GM23338 (cell line): Measurements from ENCODE around the gene XPNPEP3. TPM values are rescaled to one million over a fixed set of nuclear protein-coding genes. Genes with fewer than 3 reads are reported as not detected.

Source experiments
- ATAC-seq: fragments of 200-7000 bp; cut with Tn5 transposase; 3 replicates; pipeline ENCODE4 v1.9.1; 2020
- DNase-seq: peaks from one replicate; pipeline ENCODE4 v3.0.0-alpha.2; 2015; ENCODE audit warnings: low spot score
- H2AFZ ChIP-seq: fragments of 200-600 bp; sonication (generic); 2 replicates; pipeline ENCODE4 v1.8.0; 2016; ENCODE audit warnings: antibody characterized with exemption, mild to moderate bottlenecking, moderate library complexity
- H3F3A ChIP-seq: fragments of 200-600 bp; sonication (generic); replicated peaks from 2 replicates; pipeline ENCODE4 v1.8.0; 2017; ENCODE audit warnings: antibody characterized with exemption, mixed run types, low read depth
- H3K27ac ChIP-seq: fragments of 200-600 bp; sonication (generic); 2 replicates; pipeline ENCODE4 v1.6.1; 2016; ENCODE audit warnings: low read depth
- H3K27me3 ChIP-seq: fragments of 200-600 bp; sonication (generic); 2 replicates; pipeline ENCODE4 v1.8.0; 2016; ENCODE audit warnings: mild to moderate bottlenecking, mixed run types, moderate library complexity; ENCODE audit not compliant: insufficient read depth
- H3K36me3 ChIP-seq: fragments of 200-600 bp; sonication (generic); 2 replicates; pipeline ENCODE4 v1.8.0; 2016; ENCODE audit warnings: mild to moderate bottlenecking; ENCODE audit not compliant: insufficient read depth
- H3K4me1 ChIP-seq: fragments of 200-600 bp; sonication (generic); 2 replicates; pipeline ENCODE4 v1.8.0; 2016; ENCODE audit warnings: mild to moderate bottlenecking, moderate library complexity; ENCODE audit not compliant: insufficient read depth
- H3K4me2 ChIP-seq: fragments of 200-600 bp; sonication (generic); 2 replicates; pipeline ENCODE4 v1.7.1; 2017; ENCODE audit warnings: mixed run types
- H3K4me3 ChIP-seq: fragments of 200-600 bp; sonication (generic); 2 replicates; pipeline ENCODE4 v1.6.1; 2016; ENCODE audit warnings: mixed run types
- H3K79me2 ChIP-seq: fragments of 200-600 bp; sonication (generic); replicated peaks from 2 replicates; pipeline ENCODE4 v1.8.0; 2017; ENCODE audit warnings: mild to moderate bottlenecking; ENCODE audit not compliant: insufficient read depth
- H3K9me2 ChIP-seq: fragments of 200-600 bp; sonication (generic); 2 replicates; pipeline ENCODE4 v1.8.0; 2017; ENCODE audit not compliant: insufficient read depth
- H4K20me1 ChIP-seq: fragments of 200-600 bp; sonication (generic); replicated peaks from 2 replicates; pipeline ENCODE4 v1.8.0; 2017; ENCODE audit warnings: mild to moderate bottlenecking; ENCODE audit not compliant: insufficient read depth
- H3K27ac Mint-ChIP-seq: 2 replicates; pipeline ENCODE4 v1.8.0; 2020; ENCODE audit warnings: inconsistent platforms, mild to moderate bottlenecking, moderate library complexity, mixed read lengths
- H3K27me3 Mint-ChIP-seq: 3 replicates; pipeline ENCODE4 v1.8.0; 2022; ENCODE audit warnings: low read depth, mild to moderate bottlenecking, moderate library complexity, mixed read lengths, inconsistent platforms; ENCODE audit not compliant: insufficient read depth, poor library complexity
- H3K36me3 Mint-ChIP-seq: 3 replicates; pipeline ENCODE4 v1.8.0; 2021; ENCODE audit warnings: low read depth, mild to moderate bottlenecking, inconsistent platforms, moderate library complexity, mixed read lengths
- H3K4me1 Mint-ChIP-seq: 3 replicates; pipeline ENCODE4 v1.8.0; 2020; ENCODE audit warnings: mild to moderate bottlenecking, inconsistent platforms, mixed read lengths
- H3K4me3 Mint-ChIP-seq: 3 replicates; pipeline ENCODE4 v1.8.0; 2021; ENCODE audit warnings: moderate library complexity, mild to moderate bottlenecking, inconsistent platforms, mixed read lengths
- H3K9me3 Mint-ChIP-seq: 3 replicates; pipeline ENCODE4 v1.8.0; 2020; ENCODE audit warnings: moderate library complexity, mild to moderate bottlenecking, inconsistent platforms, mixed read lengths
- CREB1 ChIP-seq: fragments of 250-450 bp; sonication (Bioruptor Pico); IDR thresholded peaks from 2 replicates; pipeline ENCODE4 v1.5.0; 2020; ENCODE audit warnings: low read depth, mild to moderate bottlenecking, moderate library complexity
- ETS1 ChIP-seq: IDR thresholded peaks from 2 replicates; pipeline ENCODE4 v1.6.1; 2016; ENCODE audit warnings: antibody characterized with exemption
- EZH2 ChIP-seq: fragments of 200-600 bp; sonication (generic); IDR thresholded peaks from one replicate; pipeline ENCODE4 v1.8.0; 2017; ENCODE audit warnings: antibody characterized with exemption, mild to moderate bottlenecking, low read depth; ENCODE audit not compliant: unreplicated experiment
- EZH2phosphoT487 ChIP-seq: fragments of 200-600 bp; sonication (generic); IDR thresholded peaks from one replicate; pipeline ENCODE4 v1.8.1; 2018; ENCODE audit warnings: antibody characterized with exemption; ENCODE audit not compliant: unreplicated experiment
- JUNB ChIP-seq: IDR thresholded peaks from one replicate; pipeline ENCODE4 v1.6.1; 2016; ENCODE audit warnings: antibody characterized with exemption; ENCODE audit not compliant: unreplicated experiment
- NANOG ChIP-seq: IDR thresholded peaks from 2 replicates; pipeline ENCODE4 v1.6.1; 2016; ENCODE audit warnings: antibody characterized with exemption, borderline replicate concordance
- POLR2AphosphoS5 ChIP-seq: IDR thresholded peaks from 2 replicates; pipeline ENCODE4 v1.6.1; 2016; ENCODE audit warnings: antibody characterized with exemption, low read depth
- REST ChIP-seq: IDR thresholded peaks from one replicate; pipeline ENCODE4 v1.6.1; 2018; ENCODE audit warnings: antibody characterized with exemption; ENCODE audit not compliant: unreplicated experiment
- STAT1 ChIP-seq: IDR thresholded peaks from one replicate; pipeline ENCODE4 v1.6.1; 2016; ENCODE audit warnings: antibody characterized with exemption; ENCODE audit not compliant: unreplicated experiment
- ZNF114 ChIP-seq: fragments of 250-450 bp; sonication (Bioruptor Pico); IDR thresholded peaks from 2 replicates; pipeline ENCODE4 v1.5.0; 2020; ENCODE audit warnings: mild to moderate bottlenecking, moderate library complexity
- ZNF331 ChIP-seq: fragments of 250-450 bp; sonication (Bioruptor Pico); IDR thresholded peaks from 2 replicates; pipeline ENCODE4 v1.5.0; 2020; ENCODE audit warnings: low read depth, mild to moderate bottlenecking, moderate library complexity
- polyA plus RNA-seq: library from polyadenylated mRNA; unstranded; fragments of >200 nt; fragmentation: Nextera tagmentation; extraction: Ambion mirVana; gene quantifications from 2 replicates; pipeline ENCODE4 v1.2.1, GENCODE V29; 2016
- total RNA-seq: library from RNA; depleted of rRNA; stranded (reverse); fragments of >200 nt; shearing (Covaris generic); gene quantifications from 2 replicates; pipeline ENCODE4 v1.2.3, GENCODE V29; 2014
- TF ChIP-seq, protein P1 (sequence below): fragments of 250-450 bp; sonication (Bioruptor Pico); IDR thresholded peaks from 2 replicates; pipeline ENCODE4 v1.5.0; 2020; ENCODE audit warnings: mild to moderate bottlenecking, moderate library complexity
- TF ChIP-seq, protein P2 (sequence below), 2 experiments: fragments of 200-600 bp in 1 of 2; sonication (generic) in 1 of 2; conservative IDR thresholded peaks; 2 replicates each; pipeline versions ENCODE4 v1.5.1 to v1.6.1; 2016 to 2017; ENCODE audit warnings: antibody characterized with exemption in 2 of 2, low read depth in 2 of 2, mild to moderate bottlenecking in 2 of 2, moderate library complexity in 1 of 2

The XPNPEP3 gene
- total and polyA plus RNA-seq, 2 experiments from 2014 or later: 11.6 to 19.5 TPM

DNA sequence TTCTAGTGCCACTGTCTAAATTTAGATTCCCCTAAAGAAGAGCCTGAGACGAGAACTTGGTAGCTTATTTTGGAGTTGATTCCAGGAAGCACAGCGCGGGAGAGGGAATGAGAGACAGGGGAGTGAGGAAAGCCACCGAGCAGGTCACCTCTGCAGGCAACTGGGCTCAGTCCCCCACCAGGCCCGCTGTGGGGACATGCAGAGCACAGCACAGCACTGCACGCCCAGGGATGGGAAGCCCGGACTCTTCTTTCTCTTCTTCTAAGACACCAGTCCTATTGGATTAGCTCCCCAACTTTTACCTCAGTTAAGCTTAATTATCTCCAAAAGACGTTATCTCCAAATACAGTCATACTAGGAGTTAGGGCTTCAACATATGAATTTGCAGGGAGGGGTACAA lies 122.9 kb downstream of the XPNPEP3 start:
- DNase-seq: no peak
- no peaks in the 10 kb centered on the region for H3K4me1 ChIP-seq
- Mint-ChIP-seq H3K9me3 (no peaks in the 10 kb centered on the region), H3K27me3 (no peaks in the 10 kb centered on the region), H3K27ac (no peak overlapping the region; the same call in 1 of the 2 replicates), H3K4me3 (no peak overlapping the region), H3K36me3 (no peaks in the 10 kb centered on the region), H3K4me1 (no peaks in the 10 kb centered on the region)
- H3K4me2 ChIP-seq: no peak overlapping the region
- ATAC-seq: no peak
- H2AFZ ChIP-seq: peak overlapping the region; percentile 85
- no peaks in the 10 kb centered on the region for H4K20me1 ChIP-seq
- no peaks in the 10 kb centered on the region for H3K79me2 ChIP-seq
- no peak for TF ChIP-seq EZH2phosphoT487
- TF ChIP-seq, protein P1, sequence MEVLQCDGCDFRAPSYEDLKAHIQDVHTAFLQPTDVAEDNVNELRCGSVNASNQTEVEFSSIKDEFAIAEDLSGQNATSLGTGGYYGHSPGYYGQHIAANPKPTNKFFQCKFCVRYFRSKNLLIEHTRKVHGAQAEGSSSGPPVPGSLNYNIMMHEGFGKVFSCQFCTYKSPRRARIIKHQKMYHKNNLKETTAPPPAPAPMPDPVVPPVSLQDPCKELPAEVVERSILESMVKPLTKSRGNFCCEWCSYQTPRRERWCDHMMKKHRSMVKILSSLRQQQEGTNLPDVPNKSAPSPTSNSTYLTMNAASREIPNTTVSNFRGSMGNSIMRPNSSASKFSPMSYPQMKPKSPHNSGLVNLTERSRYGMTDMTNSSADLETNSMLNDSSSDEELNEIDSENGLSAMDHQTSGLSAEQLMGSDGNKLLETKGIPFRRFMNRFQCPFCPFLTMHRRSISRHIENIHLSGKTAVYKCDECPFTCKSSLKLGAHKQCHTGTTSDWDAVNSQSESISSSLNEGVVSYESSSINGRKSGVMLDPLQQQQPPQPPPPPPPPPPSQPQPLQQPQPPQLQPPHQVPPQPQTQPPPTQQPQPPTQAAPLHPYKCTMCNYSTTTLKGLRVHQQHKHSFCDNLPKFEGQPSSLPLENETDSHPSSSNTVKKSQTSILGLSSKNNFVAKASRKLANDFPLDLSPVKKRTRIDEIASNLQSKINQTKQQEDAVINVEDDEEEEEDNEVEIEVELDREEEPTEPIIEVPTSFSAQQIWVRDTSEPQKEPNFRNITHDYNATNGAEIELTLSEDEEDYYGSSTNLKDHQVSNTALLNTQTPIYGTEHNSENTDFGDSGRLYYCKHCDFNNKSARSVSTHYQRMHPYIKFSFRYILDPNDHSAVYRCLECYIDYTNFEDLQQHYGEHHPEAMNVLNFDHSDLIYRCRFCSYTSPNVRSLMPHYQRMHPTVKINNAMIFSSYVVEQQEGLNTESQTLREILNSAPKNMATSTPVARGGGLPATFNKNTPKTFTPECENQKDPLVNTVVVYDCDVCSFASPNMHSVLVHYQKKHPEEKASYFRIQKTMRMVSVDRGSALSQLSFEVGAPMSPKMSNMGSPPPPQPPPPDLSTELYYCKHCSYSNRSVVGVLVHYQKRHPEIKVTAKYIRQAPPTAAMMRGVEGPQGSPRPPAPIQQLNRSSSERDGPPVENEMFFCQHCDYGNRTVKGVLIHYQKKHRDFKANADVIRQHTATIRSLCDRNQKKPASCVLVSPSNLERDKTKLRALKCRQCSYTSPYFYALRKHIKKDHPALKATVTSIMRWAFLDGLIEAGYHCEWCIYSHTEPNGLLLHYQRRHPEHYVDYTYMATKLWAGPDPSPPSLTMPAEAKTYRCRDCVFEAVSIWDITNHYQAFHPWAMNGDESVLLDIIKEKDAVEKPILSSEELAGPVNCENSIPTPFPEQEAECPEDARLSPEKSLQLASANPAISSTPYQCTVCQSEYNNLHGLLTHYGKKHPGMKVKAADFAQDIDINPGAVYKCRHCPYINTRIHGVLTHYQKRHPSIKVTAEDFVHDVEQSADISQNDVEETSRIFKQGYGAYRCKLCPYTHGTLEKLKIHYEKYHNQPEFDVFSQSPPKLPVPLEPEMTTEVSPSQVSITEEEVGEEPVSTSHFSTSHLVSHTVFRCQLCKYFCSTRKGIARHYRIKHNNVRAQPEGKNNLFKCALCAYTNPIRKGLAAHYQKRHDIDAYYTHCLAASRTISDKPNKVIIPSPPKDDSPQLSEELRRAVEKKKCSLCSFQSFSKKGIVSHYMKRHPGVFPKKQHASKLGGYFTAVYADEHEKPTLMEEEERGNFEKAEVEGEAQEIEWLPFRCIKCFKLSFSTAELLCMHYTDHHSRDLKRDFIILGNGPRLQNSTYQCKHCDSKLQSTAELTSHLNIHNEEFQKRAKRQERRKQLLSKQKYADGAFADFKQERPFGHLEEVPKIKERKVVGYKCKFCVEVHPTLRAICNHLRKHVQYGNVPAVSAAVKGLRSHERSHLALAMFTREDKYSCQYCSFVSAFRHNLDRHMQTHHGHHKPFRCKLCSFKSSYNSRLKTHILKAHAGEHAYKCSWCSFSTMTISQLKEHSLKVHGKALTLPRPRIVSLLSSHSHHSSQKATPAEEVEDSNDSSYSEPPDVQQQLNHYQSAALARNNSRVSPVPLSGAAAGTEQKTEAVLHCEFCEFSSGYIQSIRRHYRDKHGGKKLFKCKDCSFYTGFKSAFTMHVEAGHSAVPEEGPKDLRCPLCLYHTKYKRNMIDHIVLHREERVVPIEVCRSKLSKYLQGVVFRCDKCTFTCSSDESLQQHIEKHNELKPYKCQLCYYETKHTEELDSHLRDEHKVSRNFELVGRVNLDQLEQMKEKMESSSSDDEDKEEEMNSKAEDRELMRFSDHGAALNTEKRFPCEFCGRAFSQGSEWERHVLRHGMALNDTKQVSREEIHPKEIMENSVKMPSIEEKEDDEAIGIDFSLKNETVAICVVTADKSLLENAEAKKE (CRISPR knock-in tag): no peak
- TF ChIP-seq CREB1 (CRISPR knock-in tag): no peak
- TF ChIP-seq ZNF114 (CRISPR knock-in tag): no peak
- no peak for TF ChIP-seq POLR2AphosphoS5
- TF ChIP-seq, protein P2, sequence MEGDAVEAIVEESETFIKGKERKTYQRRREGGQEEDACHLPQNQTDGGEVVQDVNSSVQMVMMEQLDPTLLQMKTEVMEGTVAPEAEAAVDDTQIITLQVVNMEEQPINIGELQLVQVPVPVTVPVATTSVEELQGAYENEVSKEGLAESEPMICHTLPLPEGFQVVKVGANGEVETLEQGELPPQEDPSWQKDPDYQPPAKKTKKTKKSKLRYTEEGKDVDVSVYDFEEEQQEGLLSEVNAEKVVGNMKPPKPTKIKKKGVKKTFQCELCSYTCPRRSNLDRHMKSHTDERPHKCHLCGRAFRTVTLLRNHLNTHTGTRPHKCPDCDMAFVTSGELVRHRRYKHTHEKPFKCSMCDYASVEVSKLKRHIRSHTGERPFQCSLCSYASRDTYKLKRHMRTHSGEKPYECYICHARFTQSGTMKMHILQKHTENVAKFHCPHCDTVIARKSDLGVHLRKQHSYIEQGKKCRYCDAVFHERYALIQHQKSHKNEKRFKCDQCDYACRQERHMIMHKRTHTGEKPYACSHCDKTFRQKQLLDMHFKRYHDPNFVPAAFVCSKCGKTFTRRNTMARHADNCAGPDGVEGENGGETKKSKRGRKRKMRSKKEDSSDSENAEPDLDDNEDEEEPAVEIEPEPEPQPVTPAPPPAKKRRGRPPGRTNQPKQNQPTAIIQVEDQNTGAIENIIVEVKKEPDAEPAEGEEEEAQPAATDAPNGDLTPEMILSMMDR (conservative IDR thresholded peaks at IDR 0.05; ENCODE audit: low read depth in 2 of 2): no peak
- no peak for TF ChIP-seq JUNB
- no peak for TF ChIP-seq REST
- no peak for TF ChIP-seq NANOG
- no peak for TF ChIP-seq ETS1
- no peak for TF ChIP-seq ZNF331 (CRISPR knock-in tag)
- no peak for TF ChIP-seq EZH2
- TF ChIP-seq STAT1: no peak
- H3K27ac ChIP-seq: 0 out of 2 replicates have a peak overlapping the region, but pooled peaks have one; percentile 45
- no peaks in the 10 kb centered on the region for H3K9me2 ChIP-seq
- H3K4me3 ChIP-seq: no peak overlapping the region
- no peaks in the 10 kb centered on the region for H3F3A ChIP-seq
- H3K27me3 ChIP-seq: no peaks in the 10 kb centered on the region
- no peaks in the 10 kb centered on the region for H3K36me3 ChIP-seq
